Measurements from ENCODE around the gene ZMIZ1.

- no peak for TF ChIP-seq CTCF (conservative IDR thresholded peaks at IDR 0.05; ENCODE audit: low read depth, low read length)
- TF ChIP-seq EZH2 (IDR thresholded peaks at IDR 0.05; ENCODE audit: borderline replicate concordance, low read depth, low read length, poor library complexity, severe bottlenecking) = no peak
These were observed 286.8 kb downstream of the ZMIZ1 start for GRCh38 chr10:79355420-79356017.
